Lower leg skin (tissue), 3 donors: ENCODE measurements around the gene PPP3R1.

ENCODE experiments used
- POLR2A ChIP-seq, 2 donors: fragments of 450-650 bp; IDR thresholded peaks; one replicate each; pipeline ENCODE4 v1.6.1; 2016 to 2017; ENCODE audit warnings: antibody characterized with exemption in 2 of 2, mild to moderate bottlenecking in 1 of 2, moderate library complexity in 1 of 2
- TF ChIP-seq, protein P1 (sequence below), 3 donors: fragments of 450-650 bp; IDR thresholded peaks; one replicate each; pipeline ENCODE4 v1.5.1; 2016; ENCODE audit warnings: antibody characterized with exemption in 3 of 3, mild to moderate bottlenecking in 3 of 3, moderate library complexity in 2 of 3

- TF ChIP-seq, protein P1, sequence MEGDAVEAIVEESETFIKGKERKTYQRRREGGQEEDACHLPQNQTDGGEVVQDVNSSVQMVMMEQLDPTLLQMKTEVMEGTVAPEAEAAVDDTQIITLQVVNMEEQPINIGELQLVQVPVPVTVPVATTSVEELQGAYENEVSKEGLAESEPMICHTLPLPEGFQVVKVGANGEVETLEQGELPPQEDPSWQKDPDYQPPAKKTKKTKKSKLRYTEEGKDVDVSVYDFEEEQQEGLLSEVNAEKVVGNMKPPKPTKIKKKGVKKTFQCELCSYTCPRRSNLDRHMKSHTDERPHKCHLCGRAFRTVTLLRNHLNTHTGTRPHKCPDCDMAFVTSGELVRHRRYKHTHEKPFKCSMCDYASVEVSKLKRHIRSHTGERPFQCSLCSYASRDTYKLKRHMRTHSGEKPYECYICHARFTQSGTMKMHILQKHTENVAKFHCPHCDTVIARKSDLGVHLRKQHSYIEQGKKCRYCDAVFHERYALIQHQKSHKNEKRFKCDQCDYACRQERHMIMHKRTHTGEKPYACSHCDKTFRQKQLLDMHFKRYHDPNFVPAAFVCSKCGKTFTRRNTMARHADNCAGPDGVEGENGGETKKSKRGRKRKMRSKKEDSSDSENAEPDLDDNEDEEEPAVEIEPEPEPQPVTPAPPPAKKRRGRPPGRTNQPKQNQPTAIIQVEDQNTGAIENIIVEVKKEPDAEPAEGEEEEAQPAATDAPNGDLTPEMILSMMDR (IDR thresholded peaks at IDR 0.05) = no peak
- no peak for TF ChIP-seq POLR2A (IDR thresholded peaks at IDR 0.05)
Observed at GRCh38 chr2:68178432-68178831, 73.9 kb downstream of the PPP3R1 start.
